Loucy (cell line): ENCODE data around the gene MAP3K15.

Source experiments
- CTCF ChIP-seq: fragments of 200-600 bp; sonication (generic); conservative IDR thresholded peaks from 2 replicates; pipeline ENCODE4 v1.5.1; 2014; ENCODE audit warnings: mild to moderate bottlenecking, antibody characterized with exemption, low read length
- EZH2phosphoT487 ChIP-seq: fragments of 200-600 bp; IDR thresholded peaks from 2 replicates; pipeline ENCODE4 v1.6.1; 2018; ENCODE audit warnings: antibody characterized with exemption, mild to moderate bottlenecking, moderate library complexity, borderline replicate concordance

DNA sequence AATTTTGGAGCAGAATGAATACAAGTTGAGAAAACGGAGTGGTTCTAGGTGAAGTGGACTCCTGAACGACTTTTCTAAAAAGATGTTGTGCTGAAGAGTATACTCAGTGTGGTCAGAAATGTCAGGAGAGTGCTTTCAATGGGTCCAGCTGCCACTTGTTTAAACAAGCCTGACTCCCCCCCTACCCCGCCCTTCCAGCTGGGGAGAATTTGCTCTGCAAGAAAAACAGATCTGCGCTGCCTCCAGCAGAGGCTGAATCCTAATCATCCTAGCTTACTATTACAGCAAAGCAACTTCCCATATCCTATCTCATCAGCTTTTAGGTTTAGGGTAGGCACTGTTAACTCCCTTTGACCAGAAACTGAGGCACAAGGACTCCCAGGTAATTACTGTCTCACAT lies 1.9 kb downstream of the MAP3K15 start:
- TF ChIP-seq CTCF (no peak), EZH2phosphoT487 (no peak)
